Measurements from ENCODE around the gene AGAP3. TPM values are rescaled to one million over a fixed set of nuclear protein-coding genes. Genes with fewer than 3 reads are reported as not detected.

Gene AGAP3
- total RNA-seq, 2 donors from 2014 or later = 55.7 to 63.6 TPM

- DNase-seq (ENCODE audit: low spot score) = no peak
- intact Hi-C loops (cut with DNase I) = loop anchor here in 1 of 2 donors (5.0 kb wide), 1 partner anchor 44 kb away; no protein-coding TSS in a partner anchor
Observed at GRCh38 chr7:151128144-151128543, 41.9 kb downstream of the AGAP3 start.

GRCh38 chr7:151128716-151129115 is 42.4 kb downstream of the AGAP3 start:
- intact Hi-C loops (cut with DNase I) = loop anchor here in 1 of 2 donors (5.0 kb wide), 1 partner anchor 44 kb away; no protein-coding TSS in a partner anchor
- no peak for DNase-seq (ENCODE audit: low spot score)

- DNase-seq (ENCODE audit: low spot score) = no peak
- intact Hi-C loops (cut with DNase I) = loop anchor here in 1 of 2 donors (5.0 kb wide), 1 partner anchor 43 kb away; no protein-coding TSS in a partner anchor
Observed at GRCh38 chr7:151129117-151129959, 43.1 kb downstream of the AGAP3 start.

GRCh38 chr7:151129960-151130591 is 43.8 kb downstream of the AGAP3 start:
- no peak for DNase-seq (ENCODE audit: low spot score)
- intact Hi-C loops (cut with DNase I) = loop anchor here (5.0 to 10.0 kb wide), 2 partner anchors 42 to 85 kb away; partner anchors contain the start of gene H2BK1 (in 1 of the 2)

- intact Hi-C loops (cut with DNase I) = loop anchor here in 1 of 2 donors (10.0 kb wide), 1 partner anchor 84 kb away; the partner anchor contains the start of gene H2BK1
Observed at GRCh38 chr7:151130741-151131157, 44.5 kb downstream of the AGAP3 start.

GRCh38 chr7:151131224-151131591 is 44.9 kb downstream of the AGAP3 start:
- DNase-seq (ENCODE audit: low spot score) = no peak
- intact Hi-C loops (cut with DNase I) = loop anchor here in 1 of 2 donors (10.0 kb wide), 1 partner anchor 84 kb away; the partner anchor contains the start of gene H2BK1

More at GRCh38 chr7:151130741-151131157, 44.5 kb downstream of the AGAP3 start:
- no peak for DNase-seq (ENCODE audit: low spot score)

- intact Hi-C loops (cut with DNase I) = loop anchor here in 1 of 2 donors (10.0 kb wide), 1 partner anchor 83 kb away; the partner anchor contains the start of gene H2BK1
- no peak for DNase-seq (ENCODE audit: low spot score)
Observed at GRCh38 chr7:151131592-151132293, 45.5 kb downstream of the AGAP3 start.

- intact Hi-C loops (cut with DNase I) = loop anchor here in 1 of 2 donors (10.0 kb wide), 1 partner anchor 82 kb away; the partner anchor contains the start of gene H2BK1
- no peak for DNase-seq (ENCODE audit: low spot score)
Observed at GRCh38 chr7:151132461-151133205, 46.4 kb downstream of the AGAP3 start.

- peak; percentile 43 for DNase-seq (ENCODE audit: low spot score)
- intact Hi-C loops (cut with DNase I) = loop anchor here in 1 of 2 donors (10.0 kb wide), 1 partner anchor 81 kb away; the partner anchor contains the start of gene H2BK1
Observed at GRCh38 chr7:151133266-151133985, 47.2 kb downstream of the AGAP3 start.

- intact Hi-C loops (cut with DNase I) = loop anchor here in 1 of 2 donors (10.0 kb wide), 1 partner anchor 81 kb away; the partner anchor contains the start of gene H2BK1
- DNase-seq (ENCODE audit: low spot score) = peak; percentile 56
Observed at GRCh38 chr7:151133986-151134742, 47.9 kb downstream of the AGAP3 start.

GRCh38 chr7:151134743-151135524 is 48.7 kb downstream of the AGAP3 start:
- peak; percentile 57 for DNase-seq (ENCODE audit: low spot score)
- intact Hi-C loops (cut with DNase I) = loop anchor here in 1 of 2 donors (10.0 kb wide), 1 partner anchor 80 kb away; the partner anchor contains the start of gene H2BK1

- intact Hi-C loops (cut with DNase I) = loop anchor here in 1 of 2 donors (10.0 kb wide), 1 partner anchor 79 kb away; the partner anchor contains the start of gene H2BK1
- peak; percentile 57 for DNase-seq (ENCODE audit: low spot score)
Observed at GRCh38 chr7:151135525-151135845, 49.2 kb downstream of the AGAP3 start.

GRCh38 chr7:151135866-151136843 is 49.9 kb downstream of the AGAP3 start:
- intact Hi-C loops (cut with DNase I) = loop anchor here in 1 of 2 donors (10.0 kb wide), 1 partner anchor 79 kb away; the partner anchor contains the start of gene H2BK1
- peak; percentile 67 for DNase-seq (ENCODE audit: low spot score)

GRCh38 chr7:151137076-151137675 is 50.9 kb downstream of the AGAP3 start:
- DNase-seq (ENCODE audit: low spot score) = peak; percentile 56
- intact Hi-C loops (cut with DNase I) = loop anchor here in 1 of 2 donors (10.0 kb wide), 1 partner anchor 78 kb away; the partner anchor contains the start of gene H2BK1
